Stimulated activated CD8-positive, alpha-beta memory T cell treated with anti-CD3 and anti-CD28 coated beads, Interleukin-15, amount 100 ng/mL, for 4 hours (primary cell): ENCODE results near the gene PACSIN2.
"Not testable (repeated sequence)": the region's sequence is repeated elsewhere in the genome, so short reads cannot be mapped to it uniquely, and the experiment has no call there.

Experiments
- DNase-seq, 2 donors: peaks; one replicate each; pipeline ENCODE4 v3.0.0-alpha.2; 2020; ENCODE audit warnings: low read depth in 2 of 2

Gene PACSIN2

DNA sequence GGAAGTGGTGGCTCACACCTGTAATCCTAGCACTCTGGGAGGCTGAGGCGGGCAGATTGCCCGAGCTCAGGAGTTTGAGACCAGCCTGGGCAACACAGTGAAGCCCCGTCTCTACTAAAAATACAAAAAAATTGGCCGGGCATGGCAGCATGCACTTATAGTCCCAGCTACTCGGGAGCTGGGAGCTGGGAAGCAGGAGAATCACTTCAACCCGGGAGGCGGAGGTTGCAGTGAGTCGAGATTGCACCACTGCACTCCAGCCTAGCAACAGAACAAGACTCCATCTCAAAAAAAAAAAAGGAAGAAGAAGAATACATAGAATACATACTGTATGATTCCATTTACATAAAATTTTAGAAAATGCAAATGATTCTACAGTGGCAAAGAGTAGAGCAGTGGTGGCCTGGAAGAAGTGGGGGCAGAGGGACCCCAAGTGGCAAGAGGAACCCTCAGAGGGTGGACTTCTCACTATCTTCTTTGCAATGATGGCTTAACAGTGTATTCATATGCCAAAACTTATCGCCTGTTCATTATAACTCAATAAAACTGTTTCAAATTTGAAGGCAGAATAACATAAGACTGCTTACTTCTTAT, 22.0 kb downstream of the PACSIN2 start:
- no peak for DNase-seq

DNA sequence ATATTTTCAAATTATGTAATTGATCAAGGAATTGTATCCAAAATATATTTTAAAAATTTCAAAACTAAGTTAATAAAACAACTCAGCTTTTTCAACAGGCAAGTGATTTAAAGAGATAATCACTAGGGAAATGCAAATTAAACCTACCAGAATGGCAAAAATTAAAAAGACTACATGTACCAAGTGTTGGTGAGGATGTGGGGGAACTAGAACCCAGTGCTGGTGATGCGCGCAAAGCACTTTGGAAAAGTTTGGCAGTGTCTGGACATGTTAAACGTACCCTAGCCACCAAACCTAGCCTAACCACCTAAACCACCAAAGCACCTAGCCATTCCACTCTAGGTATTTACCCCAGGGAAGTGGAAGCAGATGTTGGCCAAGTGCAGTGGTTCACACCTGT, 22.9 kb downstream of the PACSIN2 start:
- DNase-seq = no peak

DNA sequence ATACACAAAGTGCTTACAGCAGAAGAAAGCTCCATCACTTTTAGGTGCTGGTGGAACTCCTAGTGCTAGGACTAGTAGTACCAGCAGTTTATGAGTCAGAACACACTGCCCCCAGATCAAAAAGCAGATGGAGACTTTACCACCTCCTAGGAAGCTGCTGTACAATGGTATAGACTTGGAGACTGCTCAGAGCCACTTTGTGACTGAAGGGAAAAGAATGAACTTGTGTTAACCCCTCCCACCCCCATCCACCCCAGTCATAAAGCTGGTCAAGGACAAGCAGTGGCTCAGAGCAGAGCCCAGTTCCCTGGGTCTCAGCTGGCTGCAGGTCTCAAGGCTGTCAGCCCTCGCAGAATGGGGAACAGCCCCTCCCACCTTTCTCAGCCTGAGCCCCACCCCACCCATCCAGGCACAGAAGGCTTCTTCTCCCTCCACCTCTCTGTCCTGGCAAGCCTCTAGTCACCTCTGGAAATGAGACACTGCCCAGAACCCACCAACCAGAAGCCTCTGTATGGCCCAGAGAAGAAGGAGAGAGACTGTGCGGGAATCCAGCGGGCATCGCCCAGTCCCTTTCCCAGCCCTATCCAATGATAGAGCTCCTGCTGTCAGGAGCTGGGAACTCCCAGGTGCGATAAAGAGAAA, 23.8 kb downstream of the PACSIN2 start:
- no peak for DNase-seq

DNA sequence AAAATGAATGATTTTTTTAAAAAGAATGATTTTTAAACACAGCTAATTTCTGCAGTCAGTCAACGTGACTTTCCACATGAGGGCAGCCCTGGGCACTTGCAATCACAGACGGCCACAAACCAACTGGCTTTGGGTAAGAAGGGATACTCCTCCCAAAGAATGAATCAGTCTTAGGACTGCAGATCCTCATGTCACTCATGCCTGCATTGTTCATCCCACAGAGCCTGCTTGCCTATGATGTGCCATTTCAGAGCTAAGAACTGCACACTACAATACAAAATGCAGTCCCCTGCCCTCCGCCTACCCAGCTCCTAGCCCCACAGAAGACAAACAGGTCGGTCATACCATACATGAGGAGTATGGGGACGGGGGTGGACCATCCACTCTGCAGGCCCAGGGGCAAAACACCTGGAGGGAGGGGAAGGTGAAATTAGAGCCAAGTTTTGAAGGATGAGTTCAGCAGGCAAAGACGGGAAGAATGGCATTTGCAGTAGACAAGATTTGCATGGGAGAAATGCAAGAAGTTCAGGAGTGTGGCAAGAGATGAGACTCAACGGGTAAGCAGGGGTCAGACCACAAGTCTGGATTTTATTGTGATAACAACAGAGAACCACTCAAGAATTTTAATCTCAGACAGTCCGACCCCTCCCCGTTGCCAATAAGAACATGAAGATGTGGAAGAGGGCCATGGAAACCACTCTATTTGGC, 24.7 kb downstream of the PACSIN2 start:
- no peak for DNase-seq

DNA sequence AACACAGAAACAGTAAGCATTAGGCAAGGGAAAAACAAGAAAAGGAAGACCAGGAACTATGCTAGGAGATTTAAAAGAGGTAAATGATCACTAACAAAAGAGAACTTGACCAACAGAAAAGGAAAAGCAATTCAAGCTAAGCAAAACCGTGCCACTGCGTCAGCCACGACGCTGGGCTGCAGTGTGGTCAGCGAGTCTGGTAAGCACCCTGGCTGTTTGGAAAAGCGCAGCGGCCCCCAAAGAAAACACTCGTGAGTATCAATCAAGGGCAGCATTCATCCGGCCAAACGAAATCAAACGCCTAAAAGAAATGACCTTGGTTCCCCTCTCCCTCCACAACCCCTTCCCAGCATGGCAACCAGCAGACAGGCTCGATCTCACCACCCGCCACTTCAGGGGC, 28.8 kb downstream of the PACSIN2 start:
- no peak for DNase-seq

DNA sequence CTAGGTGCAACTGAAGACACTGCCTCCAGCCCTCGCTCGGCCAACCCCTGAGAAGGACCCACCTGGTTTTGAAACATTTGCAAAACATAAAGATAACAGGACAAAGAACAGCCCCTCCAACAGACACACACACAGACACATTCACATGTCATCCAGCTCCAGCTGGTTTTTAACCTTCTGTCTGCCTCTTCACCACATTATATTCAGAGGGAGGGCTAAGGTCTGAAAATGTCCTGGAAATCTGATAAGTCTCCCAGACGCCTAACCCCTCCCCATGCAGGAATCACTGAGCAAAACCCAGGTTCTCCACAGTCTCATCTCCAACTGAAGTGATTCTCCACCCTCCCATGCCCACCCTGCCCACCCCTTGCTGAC, 29.4 kb downstream of the PACSIN2 start:
- DNase-seq = no peak

DNA sequence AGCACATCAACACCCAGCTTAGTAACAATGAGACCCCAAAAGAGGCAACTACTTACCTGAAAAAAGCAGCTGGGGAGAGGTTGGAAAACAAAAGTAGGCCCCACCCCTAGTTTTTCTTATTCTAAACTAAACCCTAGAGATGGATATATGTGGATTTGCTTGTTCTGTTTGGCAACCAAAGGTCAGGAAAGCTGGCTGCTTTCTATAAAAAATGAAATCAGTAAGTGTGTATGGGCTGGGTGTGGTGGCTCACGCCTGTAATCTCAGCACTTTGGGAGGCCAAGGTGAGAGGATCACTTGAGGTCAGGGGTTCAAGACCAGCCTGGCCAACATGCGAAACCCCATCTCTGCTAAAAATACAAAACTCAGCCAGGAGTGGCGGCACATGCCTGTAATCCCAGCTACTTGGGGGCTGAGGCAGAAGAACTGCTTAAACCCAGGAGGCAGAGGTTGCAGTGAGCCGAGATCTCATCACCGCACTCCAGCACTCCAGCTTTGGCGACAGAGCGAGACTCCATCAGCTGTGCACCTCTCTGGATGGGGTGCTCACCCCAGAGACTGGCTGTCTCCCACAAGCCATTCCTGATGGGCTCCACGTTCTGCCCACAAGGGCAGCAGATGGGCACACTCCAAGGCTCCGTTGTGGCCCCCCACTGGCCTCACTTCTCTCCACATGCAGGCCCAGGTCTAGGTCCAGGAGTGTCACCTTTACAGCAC, 30.0 kb downstream of the PACSIN2 start:
- DNase-seq = no peak

DNA sequence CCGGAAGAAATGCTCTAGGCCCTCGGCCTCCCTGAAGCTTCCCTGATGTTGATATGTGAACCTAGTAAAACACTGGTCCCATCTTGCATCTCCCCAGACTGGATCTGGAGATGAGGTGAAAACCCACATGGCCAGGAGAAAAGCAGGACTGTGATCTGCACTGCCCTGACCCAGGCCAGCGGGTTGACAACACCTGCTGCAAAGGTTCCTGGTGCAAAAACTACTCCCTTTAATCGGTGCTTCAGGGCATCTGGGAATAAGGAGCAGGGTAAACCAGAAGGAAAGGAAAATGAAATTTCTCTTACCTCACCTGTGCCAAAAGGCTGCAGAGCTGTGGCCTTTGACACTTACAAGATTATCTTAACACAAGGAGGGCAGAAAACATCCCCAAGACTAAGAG, 30.6 kb downstream of the PACSIN2 start:
- no peak for DNase-seq

DNA sequence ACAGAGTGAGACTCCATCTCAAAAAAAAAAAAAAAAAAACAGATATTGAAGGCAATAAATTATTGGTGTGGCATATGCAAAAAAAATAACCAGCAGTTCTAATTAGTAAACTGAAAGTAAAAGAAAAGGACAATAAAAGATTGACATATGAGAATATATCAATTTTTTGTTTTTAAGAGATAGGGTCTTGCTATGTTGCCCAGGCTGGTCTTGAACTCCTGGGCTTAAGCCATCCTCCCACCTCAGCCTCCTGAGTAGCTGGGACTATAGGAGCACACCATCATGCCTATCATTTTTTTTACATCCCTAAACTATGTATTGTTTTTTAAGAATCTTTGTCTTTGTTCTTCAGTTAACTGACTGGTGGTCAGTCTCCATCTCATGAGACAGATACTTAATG, 31.5 kb downstream of the PACSIN2 start:
- DNase-seq = no peak

DNA sequence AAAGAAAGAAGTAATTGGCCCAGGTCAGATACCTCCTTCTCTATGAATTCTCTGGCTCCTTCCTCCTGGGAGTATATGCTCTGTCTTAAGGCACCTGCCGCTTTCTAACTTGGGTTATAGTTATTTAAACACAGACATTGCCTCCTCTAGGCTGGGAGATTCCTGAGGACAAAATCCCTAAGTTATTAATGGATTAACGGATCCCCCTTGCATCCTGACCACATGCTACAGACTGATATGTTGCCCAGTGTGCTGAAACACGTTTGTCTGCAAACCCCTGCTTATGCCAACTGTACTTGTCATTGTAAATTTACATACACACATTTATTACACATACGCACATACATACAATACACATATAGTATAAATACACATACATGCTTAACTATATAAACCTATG, 35.3 kb downstream of the PACSIN2 start:
- DNase-seq = no peak

DNA sequence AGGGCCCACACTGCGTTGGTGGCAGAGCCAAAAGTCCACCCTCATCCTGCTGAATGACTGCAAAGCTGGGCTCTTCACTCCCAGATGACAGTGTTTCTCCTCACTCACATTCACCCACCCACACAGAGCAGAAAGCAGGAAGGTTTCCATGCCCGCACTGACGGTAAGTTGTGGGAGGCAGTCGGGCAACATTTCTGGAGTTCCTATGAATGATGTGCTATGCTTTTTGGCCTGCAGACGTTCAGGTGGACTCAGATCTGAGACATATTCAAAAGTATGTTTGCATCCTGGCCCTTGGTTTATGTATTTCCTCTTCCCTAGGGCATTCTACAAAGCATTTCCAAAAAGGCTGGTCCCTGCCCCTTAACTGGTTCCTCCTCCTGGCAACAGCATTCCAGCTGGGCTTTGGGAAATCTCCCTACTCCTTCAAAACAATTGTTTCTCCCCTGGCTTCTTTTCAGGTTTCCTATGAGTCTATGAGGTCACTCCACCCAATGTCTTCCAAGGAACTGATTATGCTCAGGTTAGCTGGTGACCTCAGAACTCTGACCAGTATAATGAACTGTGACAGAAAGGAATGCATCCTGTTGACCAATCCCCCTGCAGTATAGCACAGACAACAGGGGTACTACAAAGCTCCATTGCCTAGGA, 36.4 kb downstream of the PACSIN2 start:
- DNase-seq = no peak

DNA sequence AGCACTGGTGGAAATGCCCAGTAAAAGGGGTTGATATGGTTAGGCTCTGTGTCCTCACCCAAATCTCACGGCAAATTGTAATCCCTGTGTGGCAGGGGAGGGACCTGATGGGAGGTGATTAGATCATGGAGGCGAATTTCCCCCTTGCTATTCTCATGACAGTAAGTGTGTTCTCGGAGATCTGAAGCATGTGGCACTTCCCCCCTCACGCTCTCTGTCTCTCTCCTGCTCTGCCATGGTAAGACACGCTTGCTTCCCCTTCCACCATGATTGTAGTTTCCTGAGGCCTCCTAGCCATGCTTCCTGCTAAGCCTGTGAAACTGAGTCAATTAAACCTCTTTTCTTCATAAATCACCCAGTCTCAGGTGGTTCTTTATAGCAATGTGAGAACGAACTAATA, 37.4 kb downstream of the PACSIN2 start:
- no peak for DNase-seq

DNA sequence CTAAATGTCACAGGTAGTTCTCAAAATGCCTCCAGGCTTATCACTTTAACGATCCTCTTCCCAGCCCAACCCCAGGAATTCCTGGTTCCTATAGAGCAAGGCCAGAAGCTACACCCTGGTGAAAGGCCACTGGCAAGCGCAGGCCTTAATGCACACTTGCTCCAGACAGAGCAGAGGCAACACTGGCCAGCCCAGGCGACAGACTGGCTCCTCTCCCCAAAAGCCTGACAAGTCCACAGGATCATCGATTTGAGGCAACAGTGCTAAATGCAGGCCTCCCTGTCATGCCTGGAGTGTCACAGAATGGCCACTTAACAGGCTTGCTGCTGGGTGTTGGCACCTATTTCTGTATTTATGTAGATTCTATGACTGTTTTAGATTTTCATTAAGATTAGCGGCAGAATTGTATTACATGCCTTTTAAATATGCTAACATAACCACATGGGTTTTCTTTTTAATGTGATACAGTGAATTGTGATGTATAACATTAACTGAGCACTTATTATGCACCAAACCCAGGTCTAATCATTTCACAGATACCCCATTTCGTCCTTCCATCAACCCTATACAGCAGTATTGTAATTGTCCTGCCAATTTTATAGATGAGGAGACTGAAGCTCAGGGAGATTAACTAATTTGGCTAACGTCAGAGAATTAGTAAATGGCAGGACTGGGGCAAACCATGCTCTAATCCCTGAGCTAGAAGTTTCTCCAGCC, 38.6 kb downstream of the PACSIN2 start:
- DNase-seq = no peak

DNA sequence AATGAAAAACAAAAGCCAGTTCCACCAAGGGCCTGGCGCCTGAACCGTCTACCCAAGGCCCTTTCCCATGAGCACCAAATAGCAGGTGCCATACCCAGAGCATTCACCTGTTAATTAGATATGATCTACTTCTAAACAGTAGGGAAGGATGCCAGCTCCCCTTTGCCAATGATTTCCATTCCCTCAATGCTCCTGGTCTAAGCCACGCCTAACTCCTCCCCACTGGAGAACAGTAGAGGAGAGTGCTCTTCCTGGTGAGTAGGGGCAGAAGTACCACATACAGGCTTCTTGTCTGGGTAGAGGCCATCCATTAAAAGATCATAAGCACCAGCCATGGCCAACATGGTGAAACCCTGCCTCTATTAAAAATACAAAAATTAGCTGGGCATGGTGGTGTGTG, 40.7 kb downstream of the PACSIN2 start:
- DNase-seq = no peak

DNA sequence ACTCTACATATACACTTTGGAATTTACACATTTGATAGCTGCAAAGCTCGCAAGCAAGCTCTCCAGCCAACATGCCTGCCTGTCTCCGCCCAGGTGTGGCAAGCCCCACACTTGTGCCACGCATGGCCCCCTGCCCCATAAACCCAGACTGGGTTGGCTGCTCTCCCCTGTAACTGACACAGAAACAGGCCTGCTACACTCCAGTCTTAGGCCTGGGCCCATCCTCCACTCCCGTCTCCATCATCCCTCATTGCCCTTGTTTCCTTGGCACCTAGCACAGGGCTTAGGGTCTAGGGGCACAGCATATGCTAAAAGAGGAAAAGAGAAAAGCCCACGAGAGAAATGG, 41.4 kb downstream of the PACSIN2 start:
- no peak for DNase-seq

DNA sequence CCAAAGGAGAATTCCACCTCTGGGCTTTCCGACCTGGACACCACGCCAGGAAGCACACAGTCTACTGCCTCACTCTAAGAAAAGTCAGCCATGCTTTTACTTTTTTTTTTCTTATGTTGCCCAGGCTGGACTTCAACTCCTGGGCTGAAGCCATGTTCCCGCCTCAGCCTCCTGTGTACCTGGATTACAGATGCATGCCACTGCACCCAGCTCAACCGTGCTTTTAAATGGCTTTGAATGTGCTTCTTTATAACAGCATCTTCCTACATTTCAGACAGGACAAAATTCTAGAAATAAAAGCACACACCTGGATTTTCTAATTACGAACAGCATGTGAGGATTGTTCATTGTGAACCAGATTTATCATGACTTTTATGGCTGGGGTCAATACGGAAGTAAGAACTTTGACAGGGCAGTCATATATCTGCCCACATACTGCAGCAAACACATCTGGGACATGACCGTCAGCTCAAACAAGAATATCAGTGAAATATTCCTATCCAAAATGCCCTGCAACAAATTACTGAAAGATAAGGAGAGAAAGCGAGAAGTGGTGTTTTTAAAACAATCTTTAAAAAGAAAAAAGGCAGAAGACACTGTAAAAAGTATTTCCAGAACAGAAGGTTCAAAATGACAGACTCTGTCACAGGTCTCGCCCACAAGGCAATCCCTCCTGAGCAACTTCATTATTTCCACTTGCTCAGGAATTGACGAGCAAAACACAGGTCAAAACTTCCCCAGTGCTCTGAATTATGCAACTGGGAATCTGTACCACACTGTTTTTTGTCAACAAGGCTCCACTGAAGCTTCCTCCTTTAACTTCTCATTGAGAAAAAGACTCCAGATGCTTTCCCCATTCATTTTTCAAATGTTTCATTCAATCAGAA, 42.1 kb downstream of the PACSIN2 start:
- no peak for DNase-seq

DNA sequence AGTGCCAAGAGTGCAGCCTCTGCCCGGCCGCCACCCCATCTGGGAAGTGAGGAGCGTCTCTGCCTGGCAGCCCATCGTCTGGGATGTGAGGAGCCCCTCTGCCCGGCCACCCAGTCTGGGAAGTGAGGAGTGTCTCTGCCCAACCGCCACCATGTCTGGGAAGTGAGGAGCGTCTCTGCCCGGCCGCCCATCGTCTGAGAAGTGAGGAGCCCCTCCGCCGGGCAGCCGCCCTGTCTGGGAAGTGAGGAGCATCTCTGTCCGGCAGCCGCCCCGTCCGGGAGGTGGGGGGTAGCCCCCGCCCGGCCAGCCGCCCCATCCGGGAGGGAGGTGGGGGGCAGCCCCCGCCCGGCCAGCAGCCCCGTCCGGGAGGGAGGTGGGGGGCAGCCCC, 43.5 kb downstream of the PACSIN2 start:
- DNase-seq = not testable (repeated sequence)

DNA sequence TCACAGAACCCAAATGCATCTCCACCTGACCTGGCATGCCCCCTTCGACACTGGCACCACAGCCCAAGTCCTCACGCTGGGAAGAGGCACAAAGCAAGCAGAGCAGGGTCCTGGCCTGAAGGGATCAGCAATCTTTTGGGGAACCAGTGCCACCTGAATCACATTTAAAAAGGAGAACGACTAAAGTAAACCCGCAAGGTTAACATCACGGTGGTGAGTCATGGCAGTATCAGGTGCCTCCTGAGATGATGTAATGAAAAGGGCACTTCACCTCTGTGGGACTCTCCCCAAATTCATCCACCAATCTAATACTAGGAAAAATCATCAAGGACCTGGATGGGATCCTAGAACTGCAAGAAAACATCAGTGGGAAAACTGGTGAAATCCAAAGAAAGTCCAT, 44.9 kb downstream of the PACSIN2 start:
- no peak for DNase-seq

DNA sequence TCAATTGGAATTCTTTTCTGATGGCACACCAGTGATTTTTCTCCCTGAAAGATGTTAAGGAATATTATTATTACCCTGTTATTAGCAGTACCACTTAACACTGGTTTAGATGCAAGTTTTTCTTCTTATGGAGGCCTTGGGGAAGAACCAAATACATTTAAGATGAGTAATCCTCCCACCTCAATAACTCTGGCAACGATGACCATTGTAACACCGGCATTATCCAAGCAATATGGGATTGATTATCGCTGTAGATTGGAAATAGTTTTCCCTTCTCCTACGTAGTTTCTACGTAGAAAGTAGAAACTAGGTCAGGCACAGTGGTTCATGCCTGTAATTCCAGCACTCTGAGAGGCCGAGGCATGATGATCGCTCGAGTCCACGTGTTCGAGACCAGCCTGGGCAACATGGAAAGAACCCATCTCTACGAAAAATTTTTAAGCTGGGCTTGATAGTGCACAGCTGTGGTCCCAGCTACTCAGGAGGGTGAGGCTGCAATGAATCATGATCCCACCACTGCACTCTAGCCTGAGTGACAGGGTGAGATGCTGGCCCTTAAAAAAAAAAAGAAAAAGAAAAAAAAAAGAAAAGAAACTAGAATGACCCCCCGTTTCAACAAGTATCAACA, 45.5 kb downstream of the PACSIN2 start:
- no peak for DNase-seq

DNA sequence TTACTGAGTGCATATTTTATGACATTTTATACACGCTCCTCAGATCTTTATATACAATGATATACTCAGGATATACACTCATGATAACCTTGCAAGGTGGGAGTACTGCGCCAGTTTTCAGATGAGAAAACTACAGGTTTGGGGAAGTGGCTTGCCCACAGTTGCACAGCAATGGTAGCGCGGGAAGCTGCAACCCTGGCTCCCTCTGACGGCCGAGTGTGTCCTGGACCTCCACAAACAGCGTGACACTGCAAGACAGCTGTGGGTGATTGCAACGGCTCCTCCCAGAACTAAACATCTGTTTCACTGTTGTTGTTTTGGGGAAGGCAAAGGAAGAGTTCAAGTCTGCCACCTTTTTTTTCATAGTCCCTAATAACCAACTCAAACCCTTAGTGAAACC, 47.0 kb downstream of the PACSIN2 start:
- DNase-seq = no peak
